H1 (cell line): ENCODE data around the gene CTTNBP2NL. TPM values are rescaled to one million over a fixed set of nuclear protein-coding genes. Genes with fewer than 3 reads are reported as not detected.

Experiments used
- CTBP2 ChIP-seq: IDR thresholded peaks from 2 replicates; pipeline ENCODE4 v1.7.0; 2011; ENCODE audit warnings: borderline replicate concordance, mild to moderate bottlenecking, moderate library complexity, mixed read lengths, low read length; ENCODE audit not compliant: insufficient read depth, insufficient read length
- polyA plus RNA-seq, 7 experiments: library from polyadenylated mRNA; depleted of rRNA in 3 of 7; stranded (reverse) in 5 of 7; unstranded in 2 of 7; fragments of >200 nt in 5 of 7; fragments of 200-250 nt in 2 of 7; gene quantifications; 1 replicate in 5 of 7; 2 replicates in 1 of 7; 4 replicates in 1 of 7; pipeline versions ENCODE4 v1.2.1 to v1.2.3, GENCODE V29; 2011 to 2013; ENCODE audit warnings: missing spikeins in 2 of 7, mixed read lengths in 2 of 7
- total RNA-seq: library from RNA; stranded (reverse); fragmentation: NEBNext Ultra II Directional; extraction: Animal tissue kit (Norgen Biotek cat#: 25700); gene quantifications from 2 replicates; pipeline ENCODE4 v1.2.1, GENCODE V29; 2021

Gene CTTNBP2NL
- total and polyA plus RNA-seq, 2 of the 8 experiments (the other 6 are each of a cell fraction or from before 2014, with no cell fraction given) = 6.4 to 35.1 TPM

DNA sequence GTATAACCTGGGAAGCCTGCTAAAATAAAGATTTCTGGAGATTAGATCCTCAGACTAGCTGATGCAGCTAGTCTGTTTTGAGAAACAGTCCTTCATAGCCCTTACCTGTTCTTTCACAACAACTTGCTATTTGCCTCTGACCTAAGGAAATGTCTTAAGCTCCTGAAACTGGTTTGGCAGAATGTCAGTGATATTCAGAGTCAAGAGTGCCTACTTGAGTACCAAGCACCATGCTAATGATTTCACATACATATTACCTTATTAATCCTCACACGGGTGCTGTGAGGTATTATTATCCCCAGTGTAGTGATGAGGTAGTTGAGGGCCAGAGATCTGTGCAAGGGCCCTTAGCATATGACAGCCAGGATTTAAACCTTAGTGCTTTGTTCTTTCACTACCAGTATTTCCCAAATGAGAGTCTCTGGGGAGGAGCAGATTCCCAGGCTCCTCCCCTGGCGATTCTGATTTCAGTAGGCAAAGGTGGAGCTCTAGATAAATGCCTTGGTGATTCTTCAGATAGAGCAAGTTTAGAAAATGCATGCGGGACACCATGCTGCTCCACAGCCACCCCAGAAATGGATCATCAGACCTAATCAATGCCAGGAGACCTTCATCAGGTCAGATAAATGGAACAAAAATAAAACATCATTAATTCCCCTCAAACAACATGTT, 65.3 kb downstream of the CTTNBP2NL start (continued):
- no peak for TF ChIP-seq CTBP2
